NCI-H1092 treated with DMSO at 0.1 percent for 48 hours (cell line): ENCODE data around the gene TBCD.

ENCODE experiments used
- DNase-seq: peaks from one replicate; lab custom pipeline; 2025; lab: John Stamatoyannopoulos, UW

TBCD gene

GRCh38 chr17:82856361-82856760 is 104.5 kb downstream of the TBCD start:
- DNase-seq, result no peak

- DNase-seq, result no peak
Measured at GRCh38 chr17:82858376-82859126, 106.7 kb downstream of the TBCD start.

- DNase-seq, result no peak
Measured at GRCh38 chr17:82859431-82860403, 107.9 kb downstream of the TBCD start.

- no peak for DNase-seq
Measured at GRCh38 chr17:82860606-82861392, 108.9 kb downstream of the TBCD start.

- no peak for DNase-seq
Measured at GRCh38 chr17:82861393-82861775, 109.5 kb downstream of the TBCD start.

- no peak for DNase-seq
Measured at GRCh38 chr17:82862191-82862590, 110.3 kb downstream of the TBCD start.

- no peak for DNase-seq
Measured at GRCh38 chr17:82862737-82863382, 111.0 kb downstream of the TBCD start.

GRCh38 chr17:82863383-82863940 is 111.6 kb downstream of the TBCD start:
- no peak for DNase-seq

- no peak for DNase-seq
Measured at GRCh38 chr17:82863941-82864712, 112.3 kb downstream of the TBCD start.

- peak; percentile 6 for DNase-seq
Measured at GRCh38 chr17:82864713-82865248, 112.9 kb downstream of the TBCD start.

- no peak for DNase-seq
Measured at GRCh38 chr17:82865274-82865673, 113.4 kb downstream of the TBCD start.

- peak; percentile 37 for DNase-seq
Measured at GRCh38 chr17:82865774-82866395, 114.0 kb downstream of the TBCD start.

GRCh38 chr17:82866590-82867191 is 114.8 kb downstream of the TBCD start:
- peak; percentile 38 for DNase-seq

GRCh38 chr17:82867763-82868325 is 116.0 kb downstream of the TBCD start:
- DNase-seq, result no peak

- no peak for DNase-seq
Measured at GRCh38 chr17:82868715-82869131, 116.9 kb downstream of the TBCD start.

- DNase-seq, result no peak
Measured at GRCh38 chr17:82869536-82869935, 117.7 kb downstream of the TBCD start.

GRCh38 chr17:82870091-82870491 is 118.2 kb downstream of the TBCD start:
- DNase-seq, result no peak

- no peak for DNase-seq
Measured at GRCh38 chr17:82870541-82870940, 118.7 kb downstream of the TBCD start.
